Measurements from ENCODE around the gene PNPLA4. TPM values are rescaled to one million over a fixed set of nuclear protein-coding genes. Genes with fewer than 3 reads are reported as not detected.

Gene PNPLA4
- total and polyA plus RNA-seq, 2 of the 13 experiments (the other 11 are each of a cell fraction or from before 2014, with no cell fraction given), result 13.0 to 17.7 TPM

DNA sequence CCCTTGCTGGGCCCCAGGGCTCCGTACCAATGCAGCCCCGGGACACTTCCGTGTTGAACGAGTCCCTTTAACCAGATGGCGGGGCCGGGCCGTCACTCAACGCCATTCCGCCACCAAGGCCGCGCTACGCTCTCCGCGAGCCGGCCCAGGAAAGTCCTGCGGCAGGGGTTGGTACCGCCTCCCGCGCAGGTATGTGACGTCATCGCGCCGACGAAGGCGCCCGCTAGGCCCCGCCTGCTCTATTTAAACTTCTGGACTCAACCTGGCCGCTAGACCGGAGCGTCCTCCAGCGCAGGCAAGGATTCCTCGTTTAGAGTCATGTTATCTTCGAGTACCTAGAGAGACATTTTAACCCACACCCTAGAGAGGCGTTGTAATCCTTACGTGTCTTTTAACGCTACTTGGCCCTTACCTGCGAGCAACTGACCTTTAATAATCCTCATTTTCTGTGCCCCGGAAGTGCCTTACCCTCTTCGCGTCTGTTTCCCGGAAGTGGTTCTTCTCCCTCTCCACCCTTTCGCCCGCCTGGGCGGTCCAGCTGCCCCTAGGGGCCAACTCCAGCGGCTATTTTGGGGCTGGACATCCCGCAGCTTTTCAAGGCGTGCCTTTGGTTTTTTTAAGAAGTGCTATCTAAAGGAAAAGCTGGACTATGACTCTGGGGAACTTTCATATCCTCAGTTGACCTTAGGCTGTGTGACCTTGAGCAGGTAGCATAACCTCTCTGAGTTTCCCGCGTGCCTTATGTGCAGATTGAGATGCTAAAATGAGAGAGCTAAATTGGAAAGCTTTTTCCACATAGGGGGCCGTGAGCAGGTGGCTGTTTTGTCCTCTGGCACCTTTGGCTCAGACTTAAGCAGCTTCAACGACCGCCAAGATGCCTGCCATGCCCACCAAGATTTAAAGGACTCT lies at the start of gene PNPLA4 (continued):
- TF ChIP-seq TCF12 (IDR thresholded peaks at IDR 0.05) (no peak), TCF12 (CRISPR knock-in tag; IDR thresholded peaks at IDR 0.05) (no peak), ZNF121 (CRISPR knock-in tag; IDR thresholded peaks at IDR 0.05) (no peak), XBP1 (CRISPR knock-in tag; IDR thresholded peaks at IDR 0.05) (no peak), EED (CRISPR knock-in tag; IDR thresholded peaks at IDR 0.05) (no peak), ZNF720 (CRISPR knock-in tag; IDR thresholded peaks at IDR 0.05) (no peak), ZMYM4 (CRISPR knock-in tag; IDR thresholded peaks at IDR 0.05) (peak; percentile 75; the same call in 1 of the 2 replicates), SMAD1 (CRISPR knock-in tag; IDR thresholded peaks at IDR 0.05; ENCODE audit: borderline replicate concordance, low read depth) (no peak), ZMAT3 (CRISPR knock-in tag; conservative IDR thresholded peaks at IDR 0.05) (no peak; the same call in 1 of the 2 replicates), NR2F2 (IDR thresholded peaks at IDR 0.05; ENCODE audit: borderline replicate concordance, low read depth) (no peak), PAF1 (CRISPR knock-in tag; IDR thresholded peaks at IDR 0.05) (no peak), HES4 (CRISPR knock-in tag; IDR thresholded peaks at IDR 0.05; ENCODE audit: borderline replicate concordance) (peak; percentile 49; the same call in 1 of the 2 replicates), ZNF136 (CRISPR knock-in tag; IDR thresholded peaks at IDR 0.05; ENCODE audit: low read depth) (0 out of 2 replicates have a peak, but pooled peaks have one; percentile 42), ZNF383 (CRISPR knock-in tag; IDR thresholded peaks at IDR 0.05; ENCODE audit: borderline replicate concordance) (no peak), EHMT2 (IDR thresholded peaks at IDR 0.05; ENCODE audit: borderline replicate concordance, low read depth, low read length) (peak; percentile 71; the same call in 1 of the 2 replicates), FOXK2 (IDR thresholded peaks at IDR 0.05) (no peak), ZNF350 (CRISPR knock-in tag; IDR thresholded peaks at IDR 0.05; ENCODE audit: borderline replicate concordance, low read depth) (0 out of 2 replicates have a peak, but pooled peaks have one; percentile 42)
- TF ChIP-seq, protein P1, sequence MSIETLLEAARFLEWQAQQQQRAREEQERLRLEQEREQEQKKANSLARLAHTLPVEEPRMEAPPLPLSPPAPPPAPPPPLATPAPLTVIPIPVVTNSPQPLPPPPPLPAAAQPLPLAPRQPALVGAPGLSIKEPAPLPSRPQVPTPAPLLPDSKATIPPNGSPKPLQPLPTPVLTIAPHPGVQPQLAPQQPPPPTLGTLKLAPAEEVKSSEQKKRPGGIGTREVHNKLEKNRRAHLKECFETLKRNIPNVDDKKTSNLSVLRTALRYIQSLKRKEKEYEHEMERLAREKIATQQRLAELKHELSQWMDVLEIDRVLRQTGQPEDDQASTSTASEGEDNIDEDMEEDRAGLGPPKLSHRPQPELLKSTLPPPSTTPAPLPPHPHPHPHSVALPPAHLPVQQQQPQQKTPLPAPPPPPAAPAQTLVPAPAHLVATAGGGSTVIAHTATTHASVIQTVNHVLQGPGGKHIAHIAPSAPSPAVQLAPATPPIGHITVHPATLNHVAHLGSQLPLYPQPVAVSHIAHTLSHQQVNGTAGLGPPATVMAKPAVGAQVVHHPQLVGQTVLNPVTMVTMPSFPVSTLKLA (IDR thresholded peaks at IDR 0.05), result no peak
- TF ChIP-seq, protein P2, sequence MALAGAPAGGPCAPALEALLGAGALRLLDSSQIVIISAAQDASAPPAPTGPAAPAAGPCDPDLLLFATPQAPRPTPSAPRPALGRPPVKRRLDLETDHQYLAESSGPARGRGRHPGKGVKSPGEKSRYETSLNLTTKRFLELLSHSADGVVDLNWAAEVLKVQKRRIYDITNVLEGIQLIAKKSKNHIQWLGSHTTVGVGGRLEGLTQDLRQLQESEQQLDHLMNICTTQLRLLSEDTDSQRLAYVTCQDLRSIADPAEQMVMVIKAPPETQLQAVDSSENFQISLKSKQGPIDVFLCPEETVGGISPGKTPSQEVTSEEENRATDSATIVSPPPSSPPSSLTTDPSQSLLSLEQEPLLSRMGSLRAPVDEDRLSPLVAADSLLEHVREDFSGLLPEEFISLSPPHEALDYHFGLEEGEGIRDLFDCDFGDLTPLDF (CRISPR knock-in tag; IDR thresholded peaks at IDR 0.05), result no peak
- TF ChIP-seq, protein P3, sequence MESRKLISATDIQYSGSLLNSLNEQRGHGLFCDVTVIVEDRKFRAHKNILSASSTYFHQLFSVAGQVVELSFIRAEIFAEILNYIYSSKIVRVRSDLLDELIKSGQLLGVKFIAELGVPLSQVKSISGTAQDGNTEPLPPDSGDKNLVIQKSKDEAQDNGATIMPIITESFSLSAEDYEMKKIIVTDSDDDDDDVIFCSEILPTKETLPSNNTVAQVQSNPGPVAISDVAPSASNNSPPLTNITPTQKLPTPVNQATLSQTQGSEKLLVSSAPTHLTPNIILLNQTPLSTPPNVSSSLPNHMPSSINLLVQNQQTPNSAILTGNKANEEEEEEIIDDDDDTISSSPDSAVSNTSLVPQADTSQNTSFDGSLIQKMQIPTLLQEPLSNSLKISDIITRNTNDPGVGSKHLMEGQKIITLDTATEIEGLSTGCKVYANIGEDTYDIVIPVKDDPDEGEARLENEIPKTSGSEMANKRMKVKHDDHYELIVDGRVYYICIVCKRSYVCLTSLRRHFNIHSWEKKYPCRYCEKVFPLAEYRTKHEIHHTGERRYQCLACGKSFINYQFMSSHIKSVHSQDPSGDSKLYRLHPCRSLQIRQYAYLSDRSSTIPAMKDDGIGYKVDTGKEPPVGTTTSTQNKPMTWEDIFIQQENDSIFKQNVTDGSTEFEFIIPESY (CRISPR knock-in tag; IDR thresholded peaks at IDR 0.05), result no peak
- TF ChIP-seq, protein P4, sequence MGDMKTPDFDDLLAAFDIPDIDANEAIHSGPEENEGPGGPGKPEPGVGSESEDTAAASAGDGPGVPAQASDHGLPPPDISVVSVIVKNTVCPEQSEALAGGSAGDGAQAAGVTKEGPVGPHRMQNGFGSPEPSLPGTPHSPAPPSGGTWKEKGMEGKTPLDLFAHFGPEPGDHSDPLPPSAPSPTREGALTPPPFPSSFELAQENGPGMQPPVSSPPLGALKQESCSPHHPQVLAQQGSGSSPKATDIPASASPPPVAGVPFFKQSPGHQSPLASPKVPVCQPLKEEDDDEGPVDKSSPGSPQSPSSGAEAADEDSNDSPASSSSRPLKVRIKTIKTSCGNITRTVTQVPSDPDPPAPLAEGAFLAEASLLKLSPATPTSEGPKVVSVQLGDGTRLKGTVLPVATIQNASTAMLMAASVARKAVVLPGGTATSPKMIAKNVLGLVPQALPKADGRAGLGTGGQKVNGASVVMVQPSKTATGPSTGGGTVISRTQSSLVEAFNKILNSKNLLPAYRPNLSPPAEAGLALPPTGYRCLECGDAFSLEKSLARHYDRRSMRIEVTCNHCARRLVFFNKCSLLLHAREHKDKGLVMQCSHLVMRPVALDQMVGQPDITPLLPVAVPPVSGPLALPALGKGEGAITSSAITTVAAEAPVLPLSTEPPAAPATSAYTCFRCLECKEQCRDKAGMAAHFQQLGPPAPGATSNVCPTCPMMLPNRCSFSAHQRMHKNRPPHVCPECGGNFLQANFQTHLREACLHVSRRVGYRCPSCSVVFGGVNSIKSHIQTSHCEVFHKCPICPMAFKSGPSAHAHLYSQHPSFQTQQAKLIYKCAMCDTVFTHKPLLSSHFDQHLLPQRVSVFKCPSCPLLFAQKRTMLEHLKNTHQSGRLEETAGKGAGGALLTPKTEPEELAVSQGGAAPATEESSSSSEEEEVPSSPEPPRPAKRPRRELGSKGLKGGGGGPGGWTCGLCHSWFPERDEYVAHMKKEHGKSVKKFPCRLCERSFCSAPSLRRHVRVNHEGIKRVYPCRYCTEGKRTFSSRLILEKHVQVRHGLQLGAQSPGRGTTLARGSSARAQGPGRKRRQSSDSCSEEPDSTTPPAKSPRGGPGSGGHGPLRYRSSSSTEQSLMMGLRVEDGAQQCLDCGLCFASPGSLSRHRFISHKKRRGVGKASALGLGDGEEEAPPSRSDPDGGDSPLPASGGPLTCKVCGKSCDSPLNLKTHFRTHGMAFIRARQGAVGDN (CRISPR knock-in tag; IDR thresholded peaks at IDR 0.05), result peak; percentile 71
